NT2/D1 (cell line): ENCODE data around the gene HPCAL1.

Source experiments
- SUZ12 ChIP-seq: IDR thresholded peaks from 2 replicates; pipeline ENCODE4 v1.6.1; 2011; ENCODE audit not compliant: insufficient read length, insufficient read depth; ENCODE audit errors: extremely low read depth
- ZNF274 ChIP-seq: IDR thresholded peaks from 2 replicates; pipeline ENCODE4 v1.6.1; 2011; ENCODE audit warnings: mild to moderate bottlenecking, low read depth, low read length

GRCh38 chr2:10372203-10372861 is 69.6 kb downstream of the HPCAL1 start:
- TF ChIP-seq ZNF274 (no peak), SUZ12 (no peak)
